Neuronal stem cell (in vitro differentiated cells): ENCODE results near the gene MTCH1.
"Not testable (repeated sequence)": the region's sequence is repeated elsewhere in the genome, so short reads cannot be mapped to it uniquely, and the experiment has no call there.

Experiments
- DNase-seq: peaks from one replicate; pipeline ENCODE4 v3.0.0-alpha.2; 2013; ENCODE audit warnings: low spot score
- H2AFZ ChIP-seq: one replicate; pipeline ENCODE4 v1.6.1; 2013; ENCODE audit warnings: mild to moderate bottlenecking, low read length, inconsistent platforms
- H2AK5ac ChIP-seq: 2 replicates; pipeline ENCODE4 v1.6.1; 2013; ENCODE audit warnings: low read depth, mild to moderate bottlenecking, inconsistent platforms, low read length, moderate library complexity, mixed read lengths
- H2BK120ac ChIP-seq: 2 replicates; pipeline ENCODE4 v1.6.1; 2013; ENCODE audit warnings: low read depth, mild to moderate bottlenecking, inconsistent platforms, low read length, moderate library complexity, mixed read lengths
- H2BK12ac ChIP-seq: one replicate; pipeline ENCODE4 v1.6.1; 2013; ENCODE audit warnings: low read length, inconsistent platforms
- H2BK15ac ChIP-seq: 2 replicates; pipeline ENCODE4 v1.6.1; 2013; ENCODE audit warnings: mild to moderate bottlenecking, low read length, inconsistent platforms, mixed read lengths
- H2BK5ac ChIP-seq: one replicate; pipeline ENCODE4 v1.6.1; 2013; ENCODE audit warnings: inconsistent platforms, mild to moderate bottlenecking, low read length, moderate library complexity
- H3K14ac ChIP-seq: one replicate; pipeline ENCODE4 v1.6.1; 2013; ENCODE audit warnings: low read length, inconsistent platforms
- H3K18ac ChIP-seq: 2 replicates; pipeline ENCODE4 v1.6.1; 2013; ENCODE audit warnings: low read length, inconsistent platforms
- H3K23ac ChIP-seq: 2 replicates; pipeline ENCODE4 v1.6.1; 2013; ENCODE audit warnings: low read depth, mild to moderate bottlenecking, mixed read lengths, low read length, inconsistent platforms; ENCODE audit not compliant: poor library complexity
- H3K27ac ChIP-seq: replicated peaks from 3 replicates; pipeline ENCODE4 v1.5.1; 2013; ENCODE audit warnings: low read length, inconsistent platforms
- H3K27me3 ChIP-seq, 3 experiments: 2 replicates each; pipeline ENCODE4 v1.6.1; 2013; ENCODE audit warnings: low read length in 3 of 3, mild to moderate bottlenecking in 2 of 3, inconsistent platforms in 1 of 3, low read depth in 1 of 3, mixed read lengths in 1 of 3, moderate library complexity in 1 of 3; ENCODE audit not compliant: control insufficient read depth in 3 of 3, insufficient read depth in 3 of 3
- H3K36me3 ChIP-seq, 2 donors: replicated peaks in 1 of 2; 2 replicates each; pipeline ENCODE4 v1.6.1; 2013; ENCODE audit warnings: low read length in 2 of 2; ENCODE audit not compliant: control insufficient read depth in 2 of 2, insufficient read depth in 2 of 2
- H3K4ac ChIP-seq: 2 replicates; pipeline ENCODE4 v1.6.1; 2013; ENCODE audit warnings: inconsistent platforms, mild to moderate bottlenecking, low read length, moderate library complexity
- H3K4me1 ChIP-seq, 2 donors: 1 replicate in 1 of 2; 2 replicates in 1 of 2; pipeline ENCODE4 v1.6.1; 2013; ENCODE audit warnings: low read length in 2 of 2, low read depth in 1 of 2; ENCODE audit not compliant: control insufficient read depth in 2 of 2, insufficient read depth in 1 of 2
- H3K4me2 ChIP-seq: one replicate; pipeline ENCODE4 v1.6.1; 2013; ENCODE audit warnings: mild to moderate bottlenecking, low read length, inconsistent platforms; ENCODE audit not compliant: insufficient read depth, poor library complexity, severe bottlenecking
- H3K4me3 ChIP-seq, 2 donors: 2 replicates each; pipeline ENCODE4 v1.5.1; 2013; ENCODE audit warnings: low read length in 2 of 2, mild to moderate bottlenecking in 2 of 2, inconsistent platforms in 1 of 2, moderate library complexity in 1 of 2
- H3K79me1 ChIP-seq: one replicate; pipeline ENCODE4 v1.6.1; 2013; ENCODE audit warnings: low read depth, mild to moderate bottlenecking, inconsistent platforms, low read length, moderate library complexity
- H3K9ac ChIP-seq: one replicate; pipeline ENCODE4 v1.6.1; 2013; ENCODE audit warnings: mild to moderate bottlenecking, low read depth, low read length, inconsistent platforms; ENCODE audit not compliant: poor library complexity
- H3K9me3 ChIP-seq, 2 donors: replicated peaks in 1 of 2; 2 replicates each; pipeline versions ENCODE3 to v1.6.1; 2013; ENCODE audit warnings: low read length in 2 of 2, mild to moderate bottlenecking in 2 of 2, inconsistent platforms in 1 of 2, low read depth in 1 of 2, mixed read lengths in 1 of 2, moderate library complexity in 1 of 2; ENCODE audit not compliant: control insufficient read depth in 2 of 2, insufficient read depth in 1 of 2
- H4K8ac ChIP-seq: one replicate; pipeline ENCODE4 v1.6.1; 2013; ENCODE audit warnings: low read depth, mild to moderate bottlenecking, inconsistent platforms, low read length, moderate library complexity
- H4K91ac ChIP-seq: one replicate; pipeline ENCODE4 v1.6.1; 2013; ENCODE audit warnings: low read length, low read depth, mild to moderate bottlenecking, inconsistent platforms; ENCODE audit not compliant: poor library complexity
- WGBS, 2 donors: extraction: QIAGEN DNeasy Blood & Tissue Kit; methylation state at CpG; one replicate each; pipeline ENCODE4 v1.1.7; 2013; ENCODE audit warnings: missing lambda C conversion rate in 2 of 2, mixed read lengths in 1 of 2; ENCODE audit not compliant: insufficient read length in 2 of 2, insufficient replicate concordance in 1 of 2; ENCODE audit errors: extremely low coverage in 2 of 2; 5-methylcytosine and 5-hydroxymethylcytosine counted together

The MTCH1 gene

DNA sequence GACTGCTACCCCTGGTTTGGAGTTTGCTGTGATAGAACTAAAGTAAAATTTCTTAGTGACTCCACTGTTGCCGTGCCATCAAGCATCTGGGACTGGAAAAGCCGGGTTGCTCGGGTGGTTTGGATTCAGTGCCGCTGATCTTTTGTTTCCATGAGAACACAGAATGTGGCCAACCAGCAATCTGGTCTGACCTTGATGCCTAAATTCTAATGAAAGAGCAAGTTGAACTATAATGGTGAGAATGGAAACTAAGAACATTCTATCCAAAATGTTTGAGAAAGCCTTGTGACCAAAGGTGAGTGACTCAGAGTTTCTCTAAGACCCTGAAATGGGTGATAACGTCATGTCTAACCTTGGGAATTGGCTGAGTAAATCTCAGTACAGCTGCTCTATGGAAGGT lies 41.3 kb downstream of the MTCH1 start:
- H3K27me3 ChIP-seq = peaks cover 0 to 10% (median 0%) of the 10 kb centered on the region in 3 experiments
- H2BK12ac ChIP-seq = no peak overlapping the region
- no peak overlapping the region for H3K27ac ChIP-seq
- H2AFZ ChIP-seq = peak overlapping the region; percentile 23
- H2BK15ac ChIP-seq = no peak overlapping the region
- no peak for DNase-seq
- no peak overlapping the region for H3K23ac ChIP-seq
- no peak overlapping the region for H4K8ac ChIP-seq
- no peak overlapping the region for H3K4ac ChIP-seq
- H3K4me3 ChIP-seq = no peak overlapping the region
- no peak overlapping the region for H3K18ac ChIP-seq
- no peaks in the 10 kb centered on the region for H3K79me1 ChIP-seq
- no peaks in the 10 kb centered on the region for H3K4me1 ChIP-seq
- H3K36me3 ChIP-seq = no peaks in the 10 kb centered on the region
- H2BK5ac ChIP-seq = no peak overlapping the region
- no peak overlapping the region for H4K91ac ChIP-seq
- no peak overlapping the region for H2BK120ac ChIP-seq
- H3K14ac ChIP-seq = no peak overlapping the region
- H3K9me3 ChIP-seq = peaks cover 0 to 6% of the 10 kb centered on the region in 2 donors
- no peak overlapping the region for H2AK5ac ChIP-seq
- WGBS, 2 donors = no CpG with 5 or more reads among the region's 5 CpGs
- H3K4me2 ChIP-seq = no peak overlapping the region
- H3K9ac ChIP-seq = no peak overlapping the region

DNA sequence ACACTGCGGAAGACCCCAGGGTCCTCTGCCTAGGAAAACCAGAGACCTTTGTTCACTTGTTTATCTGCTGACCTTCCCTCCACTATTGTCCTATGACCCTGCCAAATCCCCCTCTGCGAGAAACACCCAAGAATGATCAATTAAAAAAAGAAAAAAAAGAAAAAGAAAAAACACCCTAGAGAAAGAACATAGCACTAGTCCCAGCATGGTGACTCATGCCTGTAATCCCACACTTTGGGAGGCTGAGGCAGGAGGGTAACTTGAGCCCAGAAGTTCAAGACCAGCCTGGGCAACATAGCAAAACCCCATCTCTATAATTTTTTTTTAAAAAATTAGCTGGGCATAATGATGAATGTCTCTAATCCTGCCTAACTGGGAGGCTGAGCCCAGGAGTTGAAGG lies 43.7 kb downstream of the MTCH1 start:
- no CpG with 5 or more reads among the region's 2 CpGs for WGBS, 2 donors

DNA sequence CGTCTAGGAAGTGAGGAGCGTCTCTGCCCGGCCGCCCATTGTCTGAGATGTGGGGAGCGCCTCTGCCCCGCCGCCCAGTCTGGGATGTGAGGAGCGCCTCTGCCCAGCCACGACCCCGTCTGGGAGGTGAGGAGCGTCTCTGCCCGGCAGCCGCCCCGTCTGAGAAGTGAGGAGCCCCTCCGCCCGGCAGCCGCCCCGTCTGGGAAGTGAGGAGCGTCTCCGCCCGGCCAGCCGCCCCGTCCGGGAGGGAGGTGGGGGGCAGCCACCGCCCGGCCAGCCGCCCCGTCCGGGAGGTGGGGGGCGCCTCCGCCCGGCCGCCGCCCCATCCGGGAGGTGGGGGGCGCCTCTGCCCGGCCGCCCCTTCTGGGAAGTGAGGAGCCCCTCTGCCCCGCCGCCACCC lies 44.4 kb downstream of the MTCH1 start:
- H3K27ac ChIP-seq, H2BK120ac ChIP-seq, H3K36me3 ChIP-seq, H2BK5ac ChIP-seq, H3K4ac ChIP-seq, H4K91ac ChIP-seq, H3K9me3 ChIP-seq, DNase-seq, H2AK5ac ChIP-seq, H2BK12ac ChIP-seq, H3K4me2 ChIP-seq, H3K18ac ChIP-seq, H3K23ac ChIP-seq, H3K4me3 ChIP-seq, H2BK15ac ChIP-seq, H4K8ac ChIP-seq, H3K14ac ChIP-seq, H2AFZ ChIP-seq, H3K9ac ChIP-seq, H3K79me1 ChIP-seq, H3K4me1 ChIP-seq: not testable (repeated sequence)
- WGBS, 2 donors = no CpG with 5 or more reads among the region's 40 CpGs
- H3K27me3 ChIP-seq = peaks cover 0 to 12% (median 0%) of the 10 kb centered on the region in 3 experiments

More for the DNA sequence above, 43.7 kb downstream of the MTCH1 start:
- H3K4ac ChIP-seq, H3K4me2 ChIP-seq, H4K91ac ChIP-seq, H3K27ac ChIP-seq, H2AK5ac ChIP-seq, H2BK15ac ChIP-seq, H3K23ac ChIP-seq, H3K36me3 ChIP-seq, H3K9me3 ChIP-seq, H3K14ac ChIP-seq, H4K8ac ChIP-seq, H2BK5ac ChIP-seq, H2BK120ac ChIP-seq, H3K9ac ChIP-seq, H2AFZ ChIP-seq, H3K4me3 ChIP-seq, H2BK12ac ChIP-seq, H3K4me1 ChIP-seq, H3K79me1 ChIP-seq, DNase-seq, H3K18ac ChIP-seq: not testable (repeated sequence)
- peaks cover 0 to 12% (median 0%) of the 10 kb centered on the region in 3 experiments for H3K27me3 ChIP-seq

- Histone ChIP-seq H3K4me2 (no peak overlapping the region), H2AK5ac (no peak overlapping the region), H4K8ac (no peak overlapping the region), H3K4me3 (no peak overlapping the region), H2BK120ac (no peak overlapping the region), H3K4ac (no peak overlapping the region), H2BK12ac (no peak overlapping the region), H4K91ac (no peak overlapping the region), H3K27me3 (peaks cover 0 to 7% (median 0%) of the 10 kb centered on the region in 3 experiments), H3K14ac (no peak overlapping the region), H2BK5ac (no peak overlapping the region), H3K79me1 (no peaks in the 10 kb centered on the region), H3K18ac (no peak overlapping the region), H3K36me3 (no peaks in the 10 kb centered on the region), H2AFZ (no peak overlapping the region), H2BK15ac (no peak overlapping the region), H3K9me3 (peaks cover 0 to 6% of the 10 kb centered on the region in 2 donors), H3K4me1 (peaks cover 0 to 3% of the 10 kb centered on the region in 2 donors), H3K23ac (no peak overlapping the region), H3K27ac (no peak overlapping the region), H3K9ac (no peak overlapping the region)
- no peak for DNase-seq
- WGBS, 2 donors = no CpG with 5 or more reads among the region's 10 CpGs
Measured at GRCh38 chr6:36940027-36940426, 46.0 kb downstream of the MTCH1 start.
